HepG2 (cell line): ENCODE measurements around the gene ATG2A. TPM values are rescaled to one million over a fixed set of nuclear protein-coding genes. Genes with fewer than 3 reads are reported as not detected.
A peak's percentile ranks its signal among the peaks of the same experiment; 100 is the strongest.

Experiments
- BCL6 ChIP-seq: IDR thresholded peaks from 2 replicates; pipeline ENCODE4 v1.6.1; 2016; ENCODE audit warnings: missing genetic modification reagents, missing compliant biosample characterization
- GLI4 ChIP-seq: sonication (generic); formaldehyde crosslinking; IDR thresholded peaks from 2 replicates; pipeline ENCODE4 v1.5.1; 2020; ENCODE audit warnings: missing genetic modification reagents, mild to moderate bottlenecking, moderate library complexity, borderline replicate concordance
- IRF9 ChIP-seq: sonication (generic); formaldehyde crosslinking; IDR thresholded peaks from 2 replicates; pipeline ENCODE4 v1.8.0; 2022; ENCODE audit warnings: missing genetic modification reagents, mild to moderate bottlenecking, borderline replicate concordance
- NFYC ChIP-seq: IDR thresholded peaks from 2 replicates; pipeline ENCODE4 v1.6.1; 2016; ENCODE audit warnings: missing genetic modification reagents, missing compliant biosample characterization
- SNAPC4 ChIP-seq: sonication (generic); formaldehyde crosslinking; IDR thresholded peaks from 2 replicates; pipeline ENCODE4 v1.4.0; 2020; ENCODE audit warnings: mild to moderate bottlenecking, missing genetic modification reagents
- SP1 ChIP-seq, 2 experiments: fragments of 450-650 bp in 1 of 2; sonication (generic) in 1 of 2; formaldehyde crosslinking in 1 of 2; IDR thresholded peaks; 2 replicates each; pipeline versions ENCODE4 v1.4.0 to v1.6.1; 2016 to 2020; ENCODE audit warnings: missing genetic modification reagents in 1 of 2
- SRSF1 ChIP-seq: fragments of 200-400 bp; formaldehyde crosslinking; optimal IDR thresholded peaks from 2 replicates; pipeline ENCODE3; 2017; ENCODE audit warnings: mild to moderate bottlenecking, low read depth, low read length, moderate library complexity
- TEAD2 ChIP-seq: sonication (generic); formaldehyde crosslinking; IDR thresholded peaks from 2 replicates; pipeline ENCODE4 v1.9.0; 2021; ENCODE audit warnings: missing genetic modification reagents
- THRA ChIP-seq: sonication (generic); formaldehyde crosslinking; IDR thresholded peaks from 2 replicates; pipeline ENCODE4 v1.4.0; 2020; ENCODE audit warnings: missing genetic modification reagents, borderline replicate concordance
- ZFP82 ChIP-seq: sonication (generic); formaldehyde crosslinking; IDR thresholded peaks from 2 replicates; pipeline ENCODE4 v1.5.1; 2020; ENCODE audit warnings: mild to moderate bottlenecking, missing genetic modification reagents, borderline replicate concordance
- ZNF142 ChIP-seq: sonication (generic); formaldehyde crosslinking; IDR thresholded peaks from 2 replicates; pipeline ENCODE4 v1.4.0; 2020; ENCODE audit warnings: missing genetic modification reagents
- ZNF256 ChIP-seq: sonication (generic); formaldehyde crosslinking; conservative IDR thresholded peaks from 2 replicates; pipeline ENCODE4 v1.4.0; 2020; ENCODE audit warnings: missing genetic modification reagents
- ZNF589 ChIP-seq: sonication (generic); formaldehyde crosslinking; conservative IDR thresholded peaks from 2 replicates; pipeline ENCODE4 v1.8.0; 2022; ENCODE audit warnings: mild to moderate bottlenecking, moderate library complexity, missing genetic modification reagents
- ZNF674 ChIP-seq: sonication (generic); formaldehyde crosslinking; IDR thresholded peaks from 2 replicates; pipeline ENCODE4 v1.5.0; 2020; ENCODE audit warnings: low read depth, mild to moderate bottlenecking, missing genetic modification reagents
- ZSCAN31 ChIP-seq: sonication (generic); formaldehyde crosslinking; IDR thresholded peaks from 2 replicates; pipeline ENCODE4 v1.5.0; 2020; ENCODE audit warnings: low read depth, mild to moderate bottlenecking, missing genetic modification reagents
- polyA plus RNA-seq, 8 experiments: library from polyadenylated mRNA; depleted of rRNA in 3 of 8; stranded (reverse) in 7 of 8; unstranded in 1 of 8; fragments of >200 nt; fragmentation: Illumina TruSeq in 4 of 8; extraction: Trizol in 4 of 8; gene quantifications; 2 replicates each; pipeline versions ENCODE4 v1.2.1 to v1.2.3, GENCODE V29; 2011 to 2016; ENCODE audit warnings: low read depth in 4 of 8, missing spikeins in 1 of 8, mixed read lengths in 1 of 8; ENCODE audit not compliant: insufficient read depth in 1 of 8
- total RNA-seq, 5 experiments: library from RNA; depleted of rRNA; stranded (reverse); fragments of >200 nt; fragmentation: Illumina TruSeq; extraction: Trizol; gene quantifications; 2 replicates each; pipeline ENCODE4 v1.2.3, GENCODE V29; 2016; ENCODE audit warnings: low read depth in 1 of 5

Gene ATG2A
- total and polyA plus RNA-seq, 2 of the 13 experiments (the other 11 are each of a cell fraction or from before 2014, with no cell fraction given) = 6.7 to 8.0 TPM

- TF ChIP-seq TEAD2 (CRISPR knock-in tag) (no peak), ZNF589 (no peak), THRA (0 out of 2 replicates have a peak, but pooled peaks have one; percentile 34), ZNF142 (CRISPR knock-in tag) (peak; percentile 95), ZNF674 (CRISPR knock-in tag) (no peak), BCL6 (CRISPR knock-in tag) (peak; percentile 8; the same call in 1 of the 2 replicates), SRSF1 (peak; percentile 94), GLI4 (CRISPR knock-in tag) (no peak), ZFP82 (CRISPR knock-in tag) (no peak), SP1 (IDR thresholded peaks at IDR 0.05) (no peak), SP1 (CRISPR knock-in tag; IDR thresholded peaks at IDR 0.05) (peak; percentile 59), SNAPC4 (peak; percentile 71; the same call in 1 of the 2 replicates), IRF9 (no peak), ZSCAN31 (CRISPR knock-in tag) (0 out of 2 replicates have a peak, but pooled peaks have one; percentile 6), NFYC (CRISPR knock-in tag) (no peak), ZNF256 (CRISPR knock-in tag) (peak; percentile 27; the same call in 1 of the 2 replicates)
These were observed 29.1 kb downstream of the ATG2A start (continued) for GRCh38 chr11:64887757-64888405.
